ENCODE data around the gene TENT4A.

- TF ChIP-seq CTCF (IDR thresholded peaks at IDR 0.05 in 4 of 5, conservative IDR thresholded peaks at IDR 0.05 in 1 of 5) (no peak), POLR2A (IDR thresholded peaks at IDR 0.05) (no peak)
Observed at GRCh38 chr5:6701491-6701890, 11.7 kb upstream of the TENT4A start.
